ENCODE data around the gene ATRIP.
A peak's percentile ranks its signal among the peaks of the same experiment; 100 is the strongest.
"Not testable (repeated sequence)": the region's sequence is repeated elsewhere in the genome, so short reads cannot be mapped to it uniquely, and the experiment has no call there.

The ATRIP gene

GRCh38 chr3:48446425-48447193, at the start of gene ATRIP:
ATRIP (plus strand) TSS chr3:48446737; CDS start chr3:48446846, 109 bp downstream.
- DNase-seq (ENCODE audit: low read depth) = peak; percentile 90

DNA sequence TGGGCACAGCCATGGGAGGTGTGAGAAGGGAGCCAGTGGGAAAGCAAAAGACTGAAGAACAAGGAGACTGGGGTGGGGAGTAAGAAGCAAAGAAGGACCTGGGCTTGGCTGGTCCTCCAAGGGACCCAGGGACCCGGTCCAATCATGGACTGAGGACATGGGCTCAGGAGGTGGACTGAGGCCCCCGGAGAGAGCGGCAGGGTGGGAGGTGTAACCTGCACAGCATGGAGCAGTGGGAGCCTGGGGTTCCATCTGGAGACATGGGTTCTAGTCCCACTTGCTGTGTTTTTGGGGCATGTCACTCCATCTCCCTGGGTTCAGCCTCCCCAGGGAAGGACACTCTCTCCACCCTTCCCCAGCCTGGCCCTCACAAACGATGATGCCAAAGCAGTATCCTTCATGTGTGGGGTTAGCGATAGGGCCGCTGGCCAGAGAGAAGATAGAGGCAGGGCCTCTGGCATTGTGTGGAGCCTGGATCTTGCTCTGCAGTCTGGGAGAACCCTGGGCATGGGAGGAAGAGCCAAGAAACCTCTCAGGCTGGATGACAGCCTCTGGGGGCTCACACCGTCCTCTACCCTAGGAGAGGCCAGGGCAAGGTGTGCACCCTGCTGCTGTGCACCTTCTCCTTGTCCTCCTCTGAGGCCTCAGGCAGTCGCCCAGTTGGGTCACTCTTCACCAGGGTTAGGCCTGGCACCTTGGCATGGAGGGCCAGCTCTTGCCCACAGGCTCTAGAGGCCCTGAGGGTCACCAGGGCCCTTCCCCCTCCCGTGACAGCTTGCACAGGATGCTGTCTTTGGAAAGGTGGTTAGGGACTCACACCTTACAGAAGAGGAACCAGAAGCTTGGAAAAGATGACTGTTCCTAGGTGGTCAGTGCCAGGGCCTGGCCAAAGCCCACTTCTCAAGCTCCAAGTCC, 48.5 kb upstream of the ATRIP start:
- DNase-seq (ENCODE audit: low read depth) = no peak

- no peak for DNase-seq (ENCODE audit: low read depth)
Observed at GRCh38 chr3:48398701-48399386, 47.7 kb upstream of the ATRIP start.

- DNase-seq (ENCODE audit: low read depth) = no peak
Observed at GRCh38 chr3:48399387-48400172, 47.0 kb upstream of the ATRIP start.

- peak; percentile 33 for DNase-seq (ENCODE audit: low read depth)
Observed at GRCh38 chr3:48400824-48401433, 45.6 kb upstream of the ATRIP start.

DNA sequence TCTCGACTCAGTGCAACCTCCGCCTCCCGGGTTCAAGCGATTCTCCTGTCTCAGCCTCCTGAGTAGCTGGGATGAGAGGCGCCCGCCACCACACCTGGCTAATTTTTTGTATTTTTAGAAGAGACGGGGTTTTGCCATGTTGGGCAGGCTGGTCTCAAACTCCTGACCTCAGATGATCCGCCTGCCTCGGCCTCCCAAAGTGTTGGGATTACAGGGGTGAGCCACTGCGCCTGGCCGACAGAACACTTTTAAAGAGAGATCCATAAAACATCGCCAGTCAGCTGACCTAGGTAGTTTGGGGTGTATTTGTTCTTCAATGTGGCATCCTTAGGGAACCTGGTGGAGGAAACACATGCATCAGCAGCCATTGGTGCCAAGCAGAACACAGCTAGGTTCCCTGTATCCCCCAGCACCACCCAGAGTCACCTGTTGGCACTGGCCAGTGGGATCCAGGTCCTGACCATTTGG, 45.1 kb upstream of the ATRIP start:
- not testable (repeated sequence) for DNase-seq (ENCODE audit: low read depth)

DNA sequence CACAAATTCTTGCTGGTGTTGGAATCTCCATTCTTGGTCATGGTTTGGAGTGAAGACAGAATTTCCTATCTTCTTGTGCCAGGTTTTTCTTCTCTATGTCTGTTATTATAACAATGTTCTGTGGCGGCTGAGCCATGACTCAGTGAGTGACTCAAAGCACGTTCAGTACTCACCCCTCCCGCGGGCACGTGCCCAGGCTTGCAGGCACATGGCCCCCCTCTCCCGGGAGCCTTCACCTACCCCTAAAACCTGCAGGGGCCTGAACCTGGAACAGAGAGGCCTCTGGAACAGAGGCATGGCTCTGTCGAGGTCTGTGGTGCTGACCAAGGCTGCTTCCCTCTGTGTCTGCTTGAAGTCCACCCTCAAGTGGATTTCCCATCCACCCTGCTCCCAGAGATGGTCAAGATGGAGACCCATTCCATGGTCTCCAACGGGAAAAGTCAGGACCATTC, 44.2 kb upstream of the ATRIP start:
- no peak for DNase-seq (ENCODE audit: low read depth)

- no peak for DNase-seq (ENCODE audit: low read depth)
Observed at GRCh38 chr3:48402907-48403306, 43.6 kb upstream of the ATRIP start.

GRCh38 chr3:48403533-48404439, 42.8 kb upstream of the ATRIP start:
- no peak for DNase-seq (ENCODE audit: low read depth)

DNA sequence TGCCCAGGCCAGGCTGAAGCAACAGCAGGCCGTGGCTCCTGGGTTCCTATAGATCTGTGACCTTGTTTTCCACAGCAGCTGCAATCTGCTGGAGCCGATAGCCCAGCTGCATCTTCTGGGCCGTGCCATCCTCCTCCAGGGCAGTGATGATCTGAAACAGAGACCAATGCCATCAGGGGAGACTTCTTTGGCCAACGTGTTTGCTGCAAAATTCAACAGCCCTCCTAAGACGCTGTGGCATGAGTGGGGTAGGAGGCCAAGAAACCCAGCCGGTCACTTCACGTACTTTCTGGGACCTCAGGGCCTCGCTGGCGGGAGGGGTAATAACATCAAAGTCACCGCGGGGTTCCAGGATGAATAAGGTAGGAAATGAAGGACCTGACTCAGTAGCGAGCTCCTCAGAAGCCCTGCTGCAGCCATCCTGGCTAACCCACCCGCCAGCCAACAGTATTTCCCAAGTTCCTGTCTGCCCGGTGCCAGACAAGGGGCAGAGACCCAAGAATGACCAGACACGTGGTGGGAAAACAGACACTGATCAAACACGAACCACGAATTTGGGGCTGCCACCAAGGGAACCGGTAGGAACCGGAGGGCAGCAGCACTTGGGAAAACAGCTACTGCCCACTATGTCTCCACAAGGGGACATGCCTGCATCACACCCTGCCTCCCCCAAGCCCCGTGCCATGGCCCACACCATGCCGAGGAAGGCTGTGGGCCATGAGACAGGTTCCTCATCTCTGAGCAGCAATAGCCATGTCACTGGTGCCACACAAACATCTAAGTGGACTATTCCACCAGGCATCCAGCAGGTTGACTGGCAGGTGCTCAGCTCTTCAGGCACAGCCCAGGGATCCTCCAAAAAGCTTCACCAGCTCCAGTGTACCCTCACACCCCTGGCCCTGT, 41.8 kb upstream of the ATRIP start:
- DNase-seq (ENCODE audit: low read depth) = no peak

DNA sequence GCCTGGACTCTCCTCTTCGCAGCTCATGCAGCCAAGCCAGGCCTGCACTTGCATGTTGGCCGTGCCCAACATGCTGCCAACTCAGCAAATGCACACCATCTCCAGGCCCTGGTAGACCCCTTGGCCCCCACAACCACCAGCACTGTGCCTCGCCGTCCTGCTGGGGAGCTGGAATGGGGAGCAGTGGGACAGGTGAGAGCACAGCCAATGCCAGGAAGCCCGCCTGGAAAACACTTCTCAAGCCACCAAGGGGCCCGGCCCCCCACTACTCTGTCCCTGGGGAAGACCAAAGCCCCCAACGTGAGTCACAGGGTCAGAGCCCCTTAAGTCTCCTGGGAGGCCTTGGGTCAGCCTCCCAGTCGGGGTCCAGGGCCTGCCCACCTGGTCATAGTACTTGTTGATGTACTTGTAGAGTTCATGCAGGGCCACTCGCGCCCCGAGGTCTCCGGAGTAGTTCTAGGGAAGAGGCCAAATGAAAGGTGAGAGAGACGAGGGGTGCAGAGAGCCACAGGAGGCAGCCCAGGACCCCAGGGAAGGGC, 41.1 kb upstream of the ATRIP start:
- no peak for DNase-seq (ENCODE audit: low read depth)

DNA sequence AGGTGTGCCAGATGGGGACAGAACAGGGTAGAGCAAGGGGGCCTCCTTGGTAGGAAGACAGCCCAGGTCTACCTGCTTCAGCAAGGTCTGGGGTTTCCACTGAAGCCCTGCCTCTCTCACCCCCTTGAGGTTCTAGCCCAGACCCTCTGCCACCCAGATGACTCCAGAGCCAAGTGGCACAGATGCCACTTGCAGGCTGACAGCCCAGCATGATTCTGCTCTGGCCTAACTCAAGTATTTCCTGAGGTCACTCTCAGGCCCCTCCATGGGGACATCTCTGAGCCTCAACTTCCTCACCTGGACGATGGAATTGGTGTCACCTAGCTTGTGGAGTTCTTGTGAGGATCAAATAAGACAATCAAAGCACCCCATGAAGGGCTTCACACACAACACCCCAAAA, 40.6 kb upstream of the ATRIP start:
- no peak for DNase-seq (ENCODE audit: low read depth)

DNA sequence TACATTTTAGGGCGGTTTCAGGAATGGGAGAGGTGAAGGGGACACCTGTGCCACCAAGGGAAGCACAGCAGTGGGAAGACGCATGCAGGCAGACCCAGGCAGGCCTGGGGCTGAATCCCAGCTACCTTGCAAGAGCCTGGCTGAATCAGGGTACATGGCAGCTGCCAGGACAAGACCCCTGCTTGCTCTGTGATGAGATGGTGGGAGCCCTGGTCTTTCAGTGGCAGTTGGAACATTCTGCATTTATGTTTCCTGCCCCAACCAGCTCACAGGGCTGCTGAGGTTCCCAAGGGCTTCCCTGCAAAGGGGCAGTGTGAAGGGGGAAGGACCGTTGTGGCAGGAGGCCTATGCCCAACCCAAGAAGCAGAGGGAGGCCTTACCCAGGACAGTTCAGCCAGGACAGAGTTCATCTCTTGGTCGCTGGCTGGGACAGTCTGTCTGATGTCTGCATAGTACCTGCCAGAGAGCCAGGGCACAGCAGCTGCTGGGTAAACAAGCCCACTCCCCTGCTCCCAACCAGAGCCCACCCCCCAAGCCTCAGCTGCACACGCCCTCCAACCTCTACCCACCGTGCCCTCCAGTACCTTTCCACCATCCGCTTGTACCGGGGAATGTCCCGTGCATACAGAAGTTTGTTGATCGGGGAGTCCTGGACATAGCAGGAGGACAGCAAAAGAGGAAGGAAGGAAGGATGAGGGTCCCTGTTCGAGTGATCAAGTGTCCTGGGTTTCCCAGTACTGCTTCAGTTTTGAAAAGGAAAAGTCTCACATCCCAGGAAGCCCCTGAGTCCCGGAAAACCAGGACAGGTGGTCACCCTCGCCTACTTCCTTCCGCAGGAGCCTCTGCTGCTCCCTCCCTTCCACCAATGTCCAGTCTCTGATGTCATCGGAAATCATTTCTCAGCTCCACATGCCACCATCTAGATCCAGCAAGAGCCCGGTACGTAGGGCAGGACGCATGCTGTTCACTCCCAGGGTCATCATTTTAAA, 39.8 kb upstream of the ATRIP start:
- DNase-seq (ENCODE audit: low read depth) = no peak

- no peak for DNase-seq (ENCODE audit: low read depth)
Observed at GRCh38 chr3:48407542-48408099, 38.9 kb upstream of the ATRIP start.

DNA sequence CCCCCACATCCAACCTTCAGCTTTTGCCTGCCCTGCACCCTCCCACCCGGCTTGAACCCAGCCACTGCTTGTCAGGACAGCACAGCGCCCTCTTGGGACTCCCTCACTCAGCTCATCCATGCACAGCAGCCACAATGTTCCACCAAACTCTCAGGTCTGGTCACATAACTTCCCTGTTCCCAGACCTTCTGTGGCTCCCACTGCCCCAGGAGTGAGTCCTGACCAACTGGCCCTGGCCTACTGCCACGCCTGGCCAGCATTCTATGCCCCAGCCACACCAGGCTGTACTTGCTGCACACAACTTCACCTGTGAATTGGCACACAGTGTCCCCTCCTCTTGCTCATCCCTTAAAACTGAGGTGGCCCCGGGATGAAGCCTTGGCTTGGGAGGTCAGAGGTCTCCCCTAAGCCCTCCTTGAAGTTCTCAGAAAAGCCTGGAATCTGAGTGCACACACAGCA, 37.7 kb upstream of the ATRIP start:
- DNase-seq (ENCODE audit: low read depth) = no peak

- DNase-seq (ENCODE audit: low read depth) = no peak
Observed at GRCh38 chr3:48409291-48410201, 37.0 kb upstream of the ATRIP start.

Data from activated T-cell treated with anti-CD3 and anti-CD28 coated beads for 48 hours (primary cell).